IMR-90 (cell line): ENCODE measurements around the gene PLSCR2. TPM values are rescaled to one million over a fixed set of nuclear protein-coding genes. Genes with fewer than 3 reads are reported as not detected.

Source experiments
- ATAC-seq: fragments of 200-7000 bp; cut with Tn5 transposase; 2 replicates; pipeline ENCODE4 v1.9.1; 2020; ENCODE audit warnings: low read depth, mild to moderate bottlenecking, moderate library complexity
- BruUV-seq: library from RNA; stranded (reverse); fragments of 400-500 nt; replicated peaks from 2 replicates; lab custom pipeline; 2021; lab: Mats Ljungman, UMichigan
- CTCF ChIA-PET: fragments of 300-600 bp; formaldehyde crosslinking; extraction: SDS; loops from one replicate; lab custom pipeline; 2021; ENCODE audit warnings: antibody characterized with exemption; lab: Yijun Ruan, JAX
- POLR2A ChIA-PET: fragments of 300-600 bp; sonication (Branson Sonifier 250); formaldehyde crosslinking; loops from one replicate; lab custom pipeline; 2022; ENCODE audit warnings: antibody characterized with exemption; ENCODE audit not compliant: unreplicated experiment; lab: Charles Lee
- DNase-seq: peaks from one replicate; pipeline ENCODE4 v3.0.0; 2013
- H2AFZ ChIP-seq: replicated peaks from 2 replicates; pipeline ENCODE3; 2013; ENCODE audit warnings: low read length, mild to moderate bottlenecking; ENCODE audit not compliant: poor library complexity
- H2AK5ac ChIP-seq: 2 replicates; pipeline ENCODE4 v1.6.1; 2013; ENCODE audit warnings: low read depth, low read length, inconsistent platforms
- H2AK9ac ChIP-seq: replicated peaks from 2 replicates; pipeline ENCODE3; 2013; ENCODE audit warnings: mild to moderate bottlenecking, low read depth, low read length, moderate library complexity; ENCODE audit not compliant: poor library complexity
- H2BK120ac ChIP-seq: 2 replicates; pipeline ENCODE4 v1.6.1; 2013; ENCODE audit warnings: low read depth, low read length, inconsistent platforms
- H2BK15ac ChIP-seq: 3 replicates; pipeline ENCODE4 v1.6.1; 2013; ENCODE audit warnings: low read depth, low read length, inconsistent platforms
- H2BK20ac ChIP-seq: 2 replicates; pipeline ENCODE4 v1.6.1; 2013; ENCODE audit warnings: low read depth, mild to moderate bottlenecking, inconsistent platforms, low read length, moderate library complexity
- H2BK5ac ChIP-seq: 2 replicates; pipeline ENCODE4 v1.6.1; 2013; ENCODE audit warnings: mild to moderate bottlenecking, low read depth, low read length, inconsistent platforms; ENCODE audit not compliant: poor library complexity, severe bottlenecking
- H3K14ac ChIP-seq: replicated peaks from 2 replicates; pipeline ENCODE4 v1.6.1; 2013; ENCODE audit warnings: low read depth, low read length, inconsistent platforms
- H3K18ac ChIP-seq: 2 replicates; pipeline ENCODE4 v1.6.1; 2013; ENCODE audit warnings: low read depth, low read length, control low read depth
- H3K23ac ChIP-seq: 2 replicates; pipeline ENCODE4 v1.6.1; 2013; ENCODE audit warnings: low read depth, low read length, inconsistent platforms
- H3K27ac ChIP-seq: 2 replicates; pipeline ENCODE4 v1.5.1; 2013; ENCODE audit warnings: mild to moderate bottlenecking, control low read depth, low read length; ENCODE audit not compliant: insufficient read depth
- H3K27me3 ChIP-seq: 2 replicates; pipeline ENCODE4 v1.6.1; 2013; ENCODE audit warnings: low read length; ENCODE audit not compliant: control insufficient read depth, insufficient read depth
- H3K36me3 ChIP-seq: 2 replicates; pipeline ENCODE4 v1.6.1; 2013; ENCODE audit warnings: low read length, mixed read lengths; ENCODE audit not compliant: control insufficient read depth, insufficient read depth
- H3K4ac ChIP-seq: 2 replicates; pipeline ENCODE4 v1.6.1; 2013; ENCODE audit warnings: low read depth, low read length, inconsistent platforms
- H3K4me1 ChIP-seq: 2 replicates; pipeline ENCODE4 v1.6.1; 2013; ENCODE audit warnings: low read length, mixed read lengths; ENCODE audit not compliant: control insufficient read depth, insufficient read depth
- H3K4me2 ChIP-seq: 2 replicates; pipeline ENCODE4 v1.6.1; 2013; ENCODE audit warnings: low read depth, mild to moderate bottlenecking, control low read depth, low read length, moderate library complexity
- H3K4me3 ChIP-seq: 2 replicates; pipeline ENCODE4 v1.5.1; 2013; ENCODE audit warnings: low read depth, mild to moderate bottlenecking, control low read depth, low read length, moderate library complexity; ENCODE audit not compliant: insufficient read depth
- H3K56ac ChIP-seq: 2 replicates; pipeline ENCODE4 v1.6.1; 2013; ENCODE audit warnings: low read length, inconsistent platforms; ENCODE audit not compliant: insufficient read depth; ENCODE audit errors: extremely low read depth
- H3K79me1 ChIP-seq, 2 experiments: 2 replicates each; pipeline ENCODE4 v1.6.1; 2013; ENCODE audit warnings: low read length in 2 of 2, inconsistent platforms in 1 of 2, low read depth in 1 of 2
- H3K9ac ChIP-seq: 2 replicates; pipeline ENCODE4 v1.6.1; 2013; ENCODE audit warnings: low read depth, low read length, control low read depth
- H3K9me1 ChIP-seq: 2 replicates; pipeline ENCODE4 v1.6.1; 2013; ENCODE audit warnings: low read length, inconsistent platforms; ENCODE audit not compliant: insufficient read depth
- H3K9me3 ChIP-seq: 2 replicates; pipeline ENCODE4 v1.6.1; 2013; ENCODE audit warnings: low read length; ENCODE audit not compliant: control insufficient read depth, insufficient read depth
- H4K20me1 ChIP-seq: 2 replicates; pipeline ENCODE4 v1.6.1; 2013; ENCODE audit warnings: low read length, inconsistent platforms; ENCODE audit not compliant: insufficient read depth
- H4K5ac ChIP-seq: 2 replicates; pipeline ENCODE4 v1.6.1; 2013; ENCODE audit warnings: mild to moderate bottlenecking, low read depth, low read length, control low read depth
- H4K8ac ChIP-seq, 2 experiments: 2 replicates each; pipeline ENCODE4 v1.6.1; 2013; ENCODE audit warnings: low read depth in 2 of 2, low read length in 2 of 2, control low read depth in 1 of 2, inconsistent platforms in 1 of 2
- H4K91ac ChIP-seq: 2 replicates; pipeline ENCODE4 v1.6.1; 2013; ENCODE audit warnings: low read depth, low read length, inconsistent platforms; ENCODE audit not compliant: insufficient read depth
- CTCF ChIP-seq: conservative IDR thresholded peaks from 2 replicates; pipeline ENCODE4 v1.5.1; 2012; ENCODE audit warnings: mild to moderate bottlenecking, low read depth, low read length, improper control_type of control experiment
- FOS ChIP-seq: fragments of 150-350 bp; IDR thresholded peaks from 2 replicates; pipeline ENCODE4 v1.6.1; 2016; ENCODE audit warnings: low read depth, low read length
- NFE2L2 ChIP-seq: fragments of 150-350 bp; IDR thresholded peaks from 2 replicates; pipeline ENCODE4 v1.6.1; 2016; ENCODE audit warnings: low read depth, mild to moderate bottlenecking, low read length
- POLR2A ChIP-seq: IDR thresholded peaks from 2 replicates; pipeline ENCODE4 v1.6.1; 2012; ENCODE audit warnings: mild to moderate bottlenecking, low read depth, low read length
- RCOR1 ChIP-seq: IDR thresholded peaks from 2 replicates; pipeline ENCODE4 v1.6.1; 2012; ENCODE audit warnings: mild to moderate bottlenecking, low read length, improper control_type of control experiment; ENCODE audit not compliant: insufficient replicate concordance
- WGBS, 2 experiments: methylation state at CpG; one replicate each; pipeline versions ENCODE4 v1.1.5 to v1.1.7; 2013; ENCODE audit warnings: missing lambda C conversion rate in 2 of 2; ENCODE audit not compliant: insufficient read length in 1 of 2; ENCODE audit errors: extremely low coverage in 2 of 2; 5-methylcytosine and 5-hydroxymethylcytosine counted together
- dilution Hi-C: fragments of 300-500 bp; cut with HindIII; formaldehyde crosslinking; loops from one replicate; pipeline ENCODE4 v1.14.3; 2018; ENCODE audit warnings: low sequenced_read_pairs; ENCODE audit not compliant: unreplicated experiment
- in situ Hi-C: fragments of 300-500 bp; cut with MboI; formaldehyde crosslinking; loops from 3 replicates; pipeline ENCODE4 v1.14.3; 2019; ENCODE audit warnings: low sequenced_read_pairs, inconsistent platforms, mixed read lengths
- intact Hi-C: fragments of 100-400 bp; cut with micrococcal nuclease; formaldehyde crosslinking; loops from 2 replicates; pipeline ENCODE4 v1.10.0; 2022
- polyA plus RNA-seq, 3 experiments: library from polyadenylated mRNA; depleted of rRNA; stranded (reverse); fragments of >200 nt; gene quantifications; 2 replicates each; pipeline ENCODE4 v1.2.3, GENCODE V29; 2012; ENCODE audit warnings: low replicate concordance in 1 of 3
- total RNA-seq: library from RNA; depleted of rRNA; stranded (reverse); fragments of >200 nt; gene quantifications from 2 replicates; pipeline ENCODE4 v1.2.3, GENCODE V29; 2012

Gene PLSCR2
- total and polyA plus RNA-seq, 2 of the 4 experiments (the other 2 are of a cell fraction) = not detected

GRCh38 chr3:146449076-146449475, 20.3 kb downstream of the PLSCR2 start:
- Histone ChIP-seq H3K9me1 (no peaks in the 10 kb centered on the region), H3K27me3 (no peaks in the 10 kb centered on the region), H3K18ac (no peak overlapping the region), H4K20me1 (no peaks in the 10 kb centered on the region), H3K56ac (no peak overlapping the region), H3K4ac (no peak overlapping the region), H3K79me1 (no peaks in the 10 kb centered on the region), H3K14ac (no peak overlapping the region), H3K27ac (no peak overlapping the region), H2BK15ac (no peak overlapping the region), H3K4me3 (no peak overlapping the region), H3K9ac (no peak overlapping the region), H2BK120ac (no peak overlapping the region), H3K4me2 (no peak overlapping the region), H3K9me3 (no peaks in the 10 kb centered on the region), H2AFZ (no peak overlapping the region), H3K4me1 (no peaks in the 10 kb centered on the region), H2AK5ac (no peak overlapping the region), H2AK9ac (no peak overlapping the region), H4K5ac (no peak overlapping the region), H3K36me3 (no peaks in the 10 kb centered on the region), H4K8ac (no peak overlapping the region), H2BK5ac (no peak overlapping the region), H2BK20ac (no peak overlapping the region), H4K91ac (no peak overlapping the region), H3K23ac (no peak overlapping the region)
- dilution Hi-C loops = no loop called here
- intact Hi-C loops = no loop called here
- in situ Hi-C loops = no loop called here
- DNase-seq (no peak), ATAC-seq (no peak)
- BruUV-seq = no TSS peak
- ChIA-PET POLR2A (no interaction called here), CTCF (no interaction called here)
- WGBS, 2 experiments = no CpG with 5 or more reads among the region's 1 CpG
- TF ChIP-seq CTCF (no peak), POLR2A (no peak), FOS (no peak), RCOR1 (no peak), NFE2L2 (no peak)
